ENCODE data around the gene CWC27. TPM values are rescaled to one million over a fixed set of nuclear protein-coding genes. Genes with fewer than 3 reads are reported as not detected.

CWC27 gene
- total RNA-seq, 1 experiment from 2014 or later: 42.7 TPM

GRCh38 chr5:64814073-64814472, 45.3 kb downstream of the CWC27 start:
- CTCF ChIA-PET: no interaction called here
- POLR2A ChIA-PET: no interaction called here
- peaks cover 23% of the 10 kb centered on the region for H3K4me1 Mint-ChIP-seq

More at GRCh38 chr5:64814073-64814472, 45.3 kb downstream of the CWC27 start:
- Mint-ChIP-seq H3K9me3 (no peaks in the 10 kb centered on the region), H3K4me3 (no peak overlapping the region), H3K27me3 (ENCODE audit: low read depth) (no peaks in the 10 kb centered on the region), H3K36me3 (no peaks in the 10 kb centered on the region), H3K27ac (no peak overlapping the region)
- ATAC-seq (no peak), DNase-seq (ENCODE audit: low spot score) (no peak)
- no peak for TF ChIP-seq AFF4 (CRISPR knock-in tag; IDR thresholded peaks at IDR 0.05; ENCODE audit: borderline replicate concordance)
- TF ChIP-seq PREB (CRISPR knock-in tag; IDR thresholded peaks at IDR 0.05; ENCODE audit: borderline replicate concordance): no peak
- no peak for TF ChIP-seq MLX (CRISPR knock-in tag; IDR thresholded peaks at IDR 0.05)
- no peak for TF ChIP-seq NR2C2 (CRISPR knock-in tag; IDR thresholded peaks at IDR 0.05)
- no peak for TF ChIP-seq SMAD3 (CRISPR knock-in tag; IDR thresholded peaks at IDR 0.05; ENCODE audit: borderline replicate concordance)
- no peak for TF ChIP-seq FOXP1 (CRISPR knock-in tag; IDR thresholded peaks at IDR 0.05; ENCODE audit: borderline replicate concordance)
- no peak for TF ChIP-seq AR (CRISPR knock-in tag; IDR thresholded peaks at IDR 0.05)
- TF ChIP-seq ETV6 (CRISPR knock-in tag; IDR thresholded peaks at IDR 0.05): no peak
- no peak for TF ChIP-seq ZNF425 (CRISPR knock-in tag; conservative IDR thresholded peaks at IDR 0.05)
- no peak for TF ChIP-seq SP1 (CRISPR knock-in tag; conservative IDR thresholded peaks at IDR 0.05)
- TF ChIP-seq NFATC4 (CRISPR knock-in tag; IDR thresholded peaks at IDR 0.05): no peak
- TF ChIP-seq TEAD1 (CRISPR knock-in tag; IDR thresholded peaks at IDR 0.05): no peak
- no peak for TF ChIP-seq ELF4 (CRISPR knock-in tag; IDR thresholded peaks at IDR 0.05; ENCODE audit: low read depth)
- TF ChIP-seq HMGXB4 (CRISPR knock-in tag; IDR thresholded peaks at IDR 0.05): no peak
- no peak for TF ChIP-seq GABPB1 (CRISPR knock-in tag; IDR thresholded peaks at IDR 0.05)

Data from WTC11 (cell line).